HG03060 (cell line): ENCODE results near the gene TIMP1.
"Not testable (repeated sequence)": the region's sequence is repeated elsewhere in the genome, so short reads cannot be mapped to it uniquely, and the experiment has no call there.

Experiments
- ATAC-seq: cut with Tn5 transposase; IDR thresholded peaks from one replicate; pipeline ENCODE4 v1.9.1; 2021; ENCODE audit warnings: low read depth, moderate number of reproducible peaks; ENCODE audit not compliant: unreplicated experiment

TIMP1 gene

DNA sequence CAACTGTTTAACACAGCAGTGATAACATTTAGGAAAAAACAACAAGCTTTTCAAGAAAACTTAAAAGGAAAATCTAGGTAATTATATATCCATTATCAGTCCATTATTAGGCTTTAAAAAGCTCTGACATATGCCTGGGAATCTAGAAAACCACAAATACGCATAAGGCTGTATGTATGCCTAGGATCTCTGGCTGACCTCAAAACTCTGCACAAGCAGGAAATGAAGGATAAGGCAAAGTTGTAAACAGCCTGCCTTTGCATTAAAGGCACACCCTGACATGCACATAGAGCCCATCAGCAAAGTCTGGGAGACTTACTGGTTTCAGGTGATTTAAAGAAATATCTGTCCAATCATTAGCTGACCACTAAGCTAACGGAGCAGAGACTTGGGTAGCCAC lies 14.0 kb downstream of the TIMP1 start:
- ATAC-seq: no peak

DNA sequence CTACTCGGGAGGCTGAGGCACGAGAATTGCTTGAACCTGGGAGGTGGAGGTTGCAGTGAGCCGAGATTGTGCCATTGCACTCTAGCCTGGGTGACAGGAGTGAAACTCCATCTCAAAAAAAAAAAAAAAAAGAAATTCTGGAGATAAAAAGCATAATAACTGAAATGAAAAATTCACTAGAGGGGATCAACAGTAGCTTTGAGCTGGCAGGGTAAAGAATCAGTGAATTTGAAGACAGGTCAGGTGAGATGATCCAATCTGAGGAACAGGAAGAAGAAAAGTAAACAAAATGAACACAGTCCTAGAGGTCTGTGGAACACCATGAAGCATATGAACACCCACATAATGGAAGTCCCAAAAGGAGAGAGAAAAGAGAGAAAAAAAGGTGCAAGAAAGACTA lies 15.0 kb downstream of the TIMP1 start:
- no peak for ATAC-seq

DNA sequence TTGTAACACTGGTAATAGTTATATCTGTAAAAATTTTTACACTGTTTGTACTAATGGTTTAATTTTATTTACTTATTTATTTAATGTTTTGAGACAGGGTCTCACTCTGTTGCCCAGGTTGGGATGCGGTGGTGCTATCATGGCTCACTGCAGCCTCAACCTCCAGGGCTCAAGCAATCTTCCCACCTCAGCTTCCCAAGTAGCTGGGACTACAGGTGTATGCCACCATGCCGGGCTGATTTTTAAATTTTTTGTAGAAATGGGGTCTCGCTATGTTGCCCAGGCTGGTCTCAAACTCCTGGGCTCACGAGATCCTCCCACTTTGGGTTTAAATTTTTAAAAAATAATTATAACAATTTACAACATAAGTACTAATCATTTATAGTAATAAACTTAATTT lies 20.9 kb downstream of the TIMP1 start:
- ATAC-seq: not testable (repeated sequence)

DNA sequence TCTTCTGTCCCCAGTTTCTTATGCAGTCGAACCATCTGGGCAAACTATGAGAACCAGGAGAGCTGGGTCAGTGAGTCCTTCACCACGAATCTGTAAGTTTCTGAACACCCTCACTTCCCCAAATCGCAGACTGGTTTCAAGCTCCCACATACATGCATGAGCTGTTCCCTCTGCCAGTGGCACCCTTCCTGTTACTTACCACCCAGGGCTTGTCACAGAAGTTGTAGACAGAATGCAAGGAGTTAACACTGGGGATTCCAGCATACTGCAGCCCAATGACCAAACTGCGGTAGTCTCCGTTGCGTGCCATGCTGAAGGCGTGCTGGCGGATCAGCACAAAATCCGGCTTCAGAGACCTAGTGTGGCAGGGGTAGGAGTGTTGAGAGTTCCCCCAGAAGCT lies 22.8 kb downstream of the TIMP1 start:
- no peak for ATAC-seq

DNA sequence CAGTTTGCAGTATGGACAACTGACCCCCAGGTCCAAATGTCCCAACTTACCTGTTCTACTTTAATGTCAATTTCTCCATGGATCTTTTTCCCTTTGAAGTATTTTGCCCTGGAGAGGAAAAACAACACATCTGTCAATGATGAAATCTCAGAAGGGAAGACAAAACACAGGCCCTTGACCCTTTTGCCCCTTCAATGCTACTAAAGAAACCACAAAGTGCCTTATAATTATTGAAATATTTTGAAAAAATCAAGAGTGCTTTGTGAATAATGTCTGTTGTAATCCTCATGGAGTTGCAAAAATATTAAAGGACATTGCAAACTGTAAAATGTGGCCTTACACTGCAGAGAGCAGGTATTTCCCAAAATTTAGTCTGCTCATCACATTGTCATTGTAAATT lies 24.9 kb downstream of the TIMP1 start:
- ATAC-seq: no peak

DNA sequence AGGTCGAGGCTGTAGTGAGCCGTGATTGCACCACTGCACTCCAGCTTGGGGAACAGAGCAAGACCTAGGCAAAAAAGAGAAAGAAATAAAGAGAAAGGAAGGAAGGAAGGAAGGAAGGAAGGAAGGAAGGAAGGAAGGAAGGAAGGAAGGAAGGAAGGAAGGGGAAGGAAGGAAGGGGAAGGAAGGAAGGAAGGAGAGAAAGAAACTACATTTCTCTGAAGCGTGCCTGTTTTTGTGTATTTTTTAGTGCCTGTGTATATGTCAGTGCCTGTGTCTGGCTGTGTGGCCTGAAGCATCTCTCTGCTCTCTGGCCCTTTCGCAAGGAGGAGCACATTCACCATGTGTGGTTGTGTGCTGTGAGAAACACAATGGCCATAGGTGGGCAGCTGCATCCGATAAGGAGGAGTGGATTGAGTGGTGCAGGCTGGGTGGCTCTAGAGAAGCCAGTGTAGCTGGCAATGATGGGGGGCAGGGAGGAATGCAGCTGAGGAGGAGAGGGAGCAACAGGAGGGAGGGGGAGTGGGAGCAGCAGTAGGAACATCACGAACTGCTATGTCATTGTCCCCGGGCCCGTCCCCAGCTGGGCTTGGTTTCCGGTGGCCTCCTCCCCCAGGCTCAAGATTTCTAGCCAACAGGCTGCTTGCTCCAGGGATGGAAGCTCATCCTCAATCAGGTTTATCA lies 26.0 kb downstream of the TIMP1 start:
- no peak for ATAC-seq

DNA sequence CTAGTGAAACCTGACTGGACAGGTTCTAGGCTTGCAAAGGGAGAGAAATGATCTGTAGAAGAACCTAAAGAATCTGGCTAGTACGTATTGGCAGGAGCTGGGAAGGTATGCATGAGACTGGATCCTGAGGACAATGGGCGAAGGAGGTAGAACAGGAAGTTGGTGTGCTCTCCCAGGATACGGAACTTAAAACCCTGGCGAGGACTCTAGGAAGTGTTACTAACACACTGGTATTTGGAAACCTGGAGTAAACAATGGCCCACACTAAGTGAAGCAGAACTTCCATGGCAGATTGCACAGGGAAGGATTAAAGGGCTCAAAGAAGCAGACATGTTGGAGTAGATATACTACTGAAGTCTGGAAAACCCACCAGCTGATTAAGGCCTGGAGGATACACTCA lies 28.3 kb downstream of the TIMP1 start:
- ATAC-seq: no peak

DNA sequence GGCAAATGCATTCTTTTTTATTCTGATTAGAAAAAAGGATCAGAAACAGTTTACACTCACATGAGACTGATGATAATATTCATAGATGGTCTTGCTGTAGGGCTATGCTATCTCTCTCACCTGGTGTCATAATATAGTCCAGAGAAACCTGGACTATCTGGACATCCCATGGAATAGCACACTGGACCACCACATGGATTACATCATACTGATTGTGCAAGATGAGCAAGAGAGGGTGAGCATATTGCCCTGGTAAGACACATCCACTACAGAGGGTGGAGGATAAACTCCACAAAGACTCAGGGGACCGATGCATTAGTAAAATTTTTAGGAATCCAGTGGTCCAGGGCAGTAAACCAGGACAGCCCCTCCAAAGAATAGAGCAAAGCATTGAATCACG lies 29.3 kb downstream of the TIMP1 start:
- no peak for ATAC-seq

DNA sequence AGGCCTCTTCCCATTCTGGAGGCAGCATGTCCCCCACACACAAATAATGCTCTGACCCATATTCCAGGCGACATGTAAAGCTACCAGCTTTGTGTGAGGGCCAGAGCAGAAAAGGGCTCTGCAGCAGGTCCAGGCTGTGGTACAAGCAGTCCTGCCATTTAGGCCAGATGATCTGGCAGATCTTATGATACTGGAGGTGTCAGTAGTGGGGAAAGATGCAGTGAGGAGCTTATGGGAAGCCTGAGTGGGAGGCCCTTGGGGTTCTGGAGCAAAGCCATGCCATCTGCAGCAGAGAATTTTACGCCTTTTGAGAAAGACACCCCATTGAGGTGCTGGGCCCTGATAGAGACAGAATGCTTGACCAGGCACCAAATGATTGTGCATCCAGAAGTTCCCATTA lies 29.7 kb downstream of the TIMP1 start:
- ATAC-seq: no peak

DNA sequence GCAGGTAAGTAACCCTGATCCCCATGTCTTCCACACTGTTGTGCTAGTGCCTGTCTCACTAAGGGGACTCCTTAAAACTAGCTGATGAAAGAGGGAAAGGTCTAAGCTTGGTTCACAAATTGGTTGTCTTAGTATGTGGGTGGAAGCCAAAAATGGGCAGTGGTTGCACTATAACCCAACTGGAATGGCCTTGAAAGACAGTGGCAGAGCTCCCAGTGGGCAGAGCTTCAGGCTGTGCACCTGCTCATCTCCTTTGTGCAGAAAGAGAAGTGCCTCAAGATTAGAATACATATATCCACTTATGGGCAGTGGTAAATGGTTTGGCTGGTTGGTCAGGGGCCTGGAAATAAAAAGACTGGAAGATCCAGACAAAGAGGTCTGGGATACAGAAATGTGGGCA lies 30.2 kb downstream of the TIMP1 start:
- ATAC-seq: no peak

DNA sequence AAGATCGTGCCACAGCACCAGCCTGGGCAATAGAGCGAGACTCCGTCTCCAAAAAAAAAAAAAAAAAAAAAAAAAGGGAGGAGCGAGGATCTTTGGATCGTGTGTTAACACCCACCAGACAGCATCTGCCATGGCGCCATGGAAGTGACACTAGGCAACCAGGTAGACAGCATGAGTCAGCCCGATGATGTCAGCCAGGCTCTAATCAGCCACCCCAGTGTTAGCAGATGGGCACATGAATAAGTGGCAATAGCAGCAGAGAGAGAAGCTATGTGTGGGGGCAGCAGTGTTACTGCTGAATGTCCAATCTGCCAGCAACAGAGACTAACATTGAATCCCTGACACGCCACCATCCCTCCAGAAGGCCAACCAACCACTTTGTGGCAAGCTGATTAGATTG lies 30.8 kb downstream of the TIMP1 start:
- ATAC-seq: no peak

DNA sequence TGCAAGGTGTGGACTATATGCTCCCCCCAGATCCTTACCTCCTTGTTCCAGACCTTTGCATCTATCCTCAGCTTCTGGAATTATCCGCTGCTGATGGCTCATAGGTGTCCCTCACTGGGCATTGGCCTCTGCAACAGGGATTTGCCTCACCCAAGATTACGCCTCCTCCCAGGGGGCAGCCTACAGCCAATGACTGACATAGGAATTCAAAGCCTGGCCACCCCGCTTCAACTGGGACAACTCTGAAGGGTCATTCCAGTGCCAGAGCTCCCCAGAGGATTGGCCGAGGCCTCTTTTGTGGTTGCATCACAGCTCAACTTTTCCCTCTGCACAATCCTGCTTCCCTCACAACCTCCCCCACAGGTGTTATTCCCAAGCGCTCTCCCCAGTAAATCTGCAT lies 32.4 kb downstream of the TIMP1 start:
- no peak for ATAC-seq

DNA sequence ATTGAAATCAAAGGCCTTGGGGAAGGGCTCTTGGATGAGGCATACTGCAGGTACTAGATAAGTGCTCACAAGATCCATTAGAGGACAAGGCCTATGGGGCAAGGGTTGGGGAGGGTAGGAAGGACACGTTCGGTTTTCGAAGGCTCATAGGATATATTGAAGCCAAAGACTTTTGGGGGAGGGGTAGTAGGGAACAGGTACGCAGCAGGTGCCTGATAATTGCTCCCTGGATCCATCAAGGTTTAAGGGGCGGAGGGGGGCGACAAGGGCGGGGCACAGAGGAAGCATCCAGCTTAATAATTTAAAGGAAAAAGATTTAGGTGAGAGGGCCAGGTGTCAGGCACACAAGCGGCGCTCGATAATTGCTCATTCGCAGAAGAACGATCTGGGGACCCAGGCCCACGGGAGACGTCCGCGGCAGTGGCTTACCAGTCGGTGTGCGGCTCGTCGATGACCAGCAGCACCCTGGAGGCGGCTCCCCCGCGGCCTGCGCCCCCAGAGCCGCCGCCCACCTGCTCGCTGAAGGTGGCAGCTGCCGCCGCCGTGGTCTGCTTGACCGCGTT lies 36.8 kb downstream of the TIMP1 start:
- ATAC-seq: no peak

DNA sequence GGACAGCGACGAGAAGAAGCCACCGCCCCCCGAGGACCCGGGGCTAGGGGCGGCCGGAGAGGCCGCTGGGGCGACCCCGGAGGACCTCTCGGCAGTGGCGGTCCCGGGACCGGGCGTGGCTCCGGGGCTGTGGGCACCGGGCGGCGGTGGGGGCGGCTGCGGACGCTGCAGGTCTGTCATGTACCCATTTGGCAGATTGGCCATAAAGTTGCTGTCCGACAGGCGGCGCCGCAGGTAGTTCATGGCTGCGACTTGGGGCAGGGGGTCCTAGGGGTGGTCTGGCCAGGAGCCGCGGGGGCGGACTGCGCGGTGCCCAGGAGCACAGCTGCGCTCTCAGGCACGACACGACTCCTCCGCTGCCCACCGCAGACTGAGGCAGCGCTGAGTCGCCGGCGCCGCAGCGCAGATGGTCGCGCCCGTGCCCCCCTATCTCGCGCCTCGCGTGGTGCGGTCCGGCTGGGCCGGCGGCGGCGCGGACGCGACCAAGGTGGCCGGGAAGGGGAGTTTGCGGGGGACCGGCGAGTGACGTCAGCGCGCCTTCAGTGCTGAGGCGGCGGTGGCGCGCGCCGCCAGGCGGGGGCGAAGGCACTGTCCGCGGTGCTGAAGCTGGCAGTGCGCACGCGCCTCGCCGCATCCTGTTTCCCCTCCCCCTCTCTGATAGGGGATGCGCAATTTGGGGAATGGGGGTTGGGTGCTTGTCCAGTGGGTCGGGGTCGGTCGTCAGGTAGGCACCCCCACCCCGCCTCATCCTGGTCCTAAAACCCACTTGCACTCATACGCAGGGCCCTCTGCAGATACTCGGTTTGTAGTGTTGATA lies 37.5 kb downstream of the TIMP1 start, which contains the start of gene SYN1:
SYN1 (minus strand) TSS at position 372 of the 817 bp plus-strand sequence; CDS start at position 243, 129 bp downstream.
- ATAC-seq: no peak

DNA sequence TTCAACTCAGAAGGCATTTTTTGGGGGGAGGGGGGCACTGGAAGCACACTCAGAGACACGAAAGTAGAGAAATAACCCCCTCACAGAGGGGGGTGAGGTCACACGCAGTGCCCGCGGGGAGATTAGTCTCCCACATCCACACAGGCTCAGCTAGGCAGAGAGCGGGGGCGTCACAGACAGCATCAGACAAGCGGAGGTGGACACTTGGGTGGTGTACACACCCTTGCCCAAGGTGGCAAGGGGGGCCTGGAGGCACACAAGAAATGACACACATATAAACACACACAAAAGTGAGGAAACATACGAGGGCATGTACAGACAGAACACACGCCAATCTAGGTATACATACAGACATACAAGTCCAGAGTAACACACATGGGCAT lies 38.1 kb downstream of the TIMP1 start:
- ATAC-seq: no peak

DNA sequence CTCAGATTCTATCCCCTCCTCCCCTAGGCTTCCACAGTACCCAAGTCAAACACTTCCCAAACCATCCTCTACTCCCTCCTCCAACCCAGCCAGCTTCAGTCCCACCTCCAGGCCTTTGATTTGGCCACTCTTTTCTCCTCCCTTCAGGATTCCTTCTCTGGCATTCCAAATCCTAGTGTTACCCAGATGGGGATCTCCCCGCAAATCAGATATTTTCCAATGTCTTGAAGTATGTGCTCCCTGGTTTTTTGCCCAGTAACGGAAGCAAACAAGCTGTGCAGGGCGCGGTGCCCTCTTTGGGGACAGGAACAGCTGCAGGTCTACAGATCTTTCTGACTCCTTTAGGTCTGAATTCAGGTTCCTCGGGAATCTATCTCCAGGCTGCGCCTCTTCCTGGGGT lies 39.6 kb downstream of the TIMP1 start:
- no peak for ATAC-seq

DNA sequence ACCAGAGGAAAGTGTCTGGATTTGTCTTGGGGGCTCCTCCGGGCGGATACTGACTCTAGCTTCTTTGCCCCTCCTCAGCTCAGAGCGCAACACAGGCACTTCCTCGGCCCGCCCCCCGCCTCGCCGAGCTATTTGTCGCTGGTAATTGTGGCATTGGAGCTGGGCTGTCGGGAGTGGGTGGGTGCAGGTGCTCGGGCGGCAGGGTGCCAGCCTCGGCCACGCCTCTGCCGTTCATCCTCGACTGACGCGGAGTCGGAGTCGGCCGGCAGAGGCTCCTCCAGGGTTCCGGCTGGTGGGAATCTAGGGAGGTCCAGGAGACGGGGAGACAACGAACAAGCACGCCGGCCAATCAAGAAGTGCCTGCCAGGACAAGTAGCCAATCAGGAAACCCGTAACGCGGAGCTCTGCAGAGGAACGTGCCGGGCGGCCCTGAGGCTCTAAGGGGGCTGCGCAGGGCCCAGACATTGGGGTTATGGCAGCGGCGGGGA lies 41.3 kb downstream of the TIMP1 start:
- ATAC-seq: no peak

DNA sequence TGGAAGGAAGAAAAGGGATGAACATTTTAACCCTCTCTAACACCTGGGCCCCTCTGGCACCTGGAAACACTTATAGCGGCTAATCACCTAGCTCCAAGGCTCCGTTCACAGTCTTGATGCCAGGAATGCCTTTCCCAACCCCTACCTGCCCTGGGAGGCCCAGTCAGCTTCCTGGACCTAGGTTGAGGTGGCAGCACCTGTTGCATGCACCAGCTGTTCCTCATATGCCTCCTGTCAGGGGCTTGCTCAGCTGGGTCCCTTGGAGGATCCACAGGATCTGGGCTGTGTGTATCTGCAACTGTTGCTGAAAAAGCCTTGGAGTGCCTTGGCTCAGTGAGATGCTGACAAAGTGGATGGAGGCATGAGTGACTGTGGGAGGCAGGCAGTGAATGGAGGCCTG lies 43.1 kb downstream of the TIMP1 start:
- no peak for ATAC-seq

DNA sequence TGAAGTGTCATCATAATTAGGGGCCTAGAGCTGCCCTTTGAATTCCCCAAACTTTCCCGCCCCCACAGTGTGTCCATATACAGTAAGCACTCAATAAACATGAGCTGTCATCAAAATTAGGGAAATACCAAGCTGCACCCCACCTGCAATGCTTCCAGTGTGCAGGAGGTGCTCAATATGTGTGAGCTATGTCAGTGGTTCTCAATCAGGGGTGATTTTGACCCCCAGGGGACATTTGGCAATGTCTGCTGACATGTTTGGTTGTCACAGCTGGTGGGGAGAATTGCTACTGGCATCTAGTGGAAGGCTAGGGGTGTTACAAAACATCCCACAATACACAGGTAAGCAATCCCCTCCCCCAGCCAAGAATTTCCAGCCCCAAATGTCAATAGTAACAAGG lies 46.7 kb downstream of the TIMP1 start:
- ATAC-seq: no peak

DNA sequence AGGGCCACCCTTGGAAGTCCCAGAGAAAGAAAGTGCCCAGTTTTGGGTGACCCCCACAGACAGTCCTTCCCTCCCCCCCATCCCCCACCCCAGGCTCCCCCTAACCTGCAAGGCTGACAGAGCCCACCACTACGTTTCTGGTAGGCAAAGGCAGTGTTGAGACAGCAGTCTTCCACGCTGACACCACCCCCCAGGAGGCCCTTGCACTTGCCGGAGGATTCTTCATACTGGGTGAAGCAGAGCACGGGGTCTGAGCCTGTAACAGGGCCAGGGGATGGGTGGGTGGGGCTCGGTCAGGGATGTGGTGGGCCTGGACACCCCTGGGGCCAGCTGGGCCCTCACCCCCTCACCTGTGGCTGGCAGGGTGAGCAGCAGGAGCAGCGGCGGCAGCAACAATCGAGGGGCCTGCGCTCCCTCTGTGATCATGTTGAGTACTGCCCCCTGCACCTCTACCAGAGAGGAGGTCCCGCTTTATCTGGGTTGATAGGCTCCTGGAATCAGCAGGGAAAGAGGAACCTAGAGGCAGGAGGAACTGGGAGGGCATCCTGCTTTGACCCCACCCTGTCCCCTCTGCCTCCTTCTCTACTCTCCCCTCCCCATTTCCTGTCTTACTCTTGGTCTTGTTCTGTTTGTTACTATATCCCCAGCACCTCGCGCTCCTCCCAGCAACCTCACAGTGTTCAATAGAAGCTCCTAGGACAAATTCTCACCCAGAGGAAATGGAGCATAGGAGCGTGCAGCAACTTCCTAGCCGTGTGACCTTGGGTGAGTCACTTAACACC lies 47.4 kb downstream of the TIMP1 start, which contains the start of gene CFP:
CFP (minus strand) TSS at position 512 of the 782 bp plus-strand sequence; CDS start at position 426, 86 bp downstream.
- no peak for ATAC-seq

DNA sequence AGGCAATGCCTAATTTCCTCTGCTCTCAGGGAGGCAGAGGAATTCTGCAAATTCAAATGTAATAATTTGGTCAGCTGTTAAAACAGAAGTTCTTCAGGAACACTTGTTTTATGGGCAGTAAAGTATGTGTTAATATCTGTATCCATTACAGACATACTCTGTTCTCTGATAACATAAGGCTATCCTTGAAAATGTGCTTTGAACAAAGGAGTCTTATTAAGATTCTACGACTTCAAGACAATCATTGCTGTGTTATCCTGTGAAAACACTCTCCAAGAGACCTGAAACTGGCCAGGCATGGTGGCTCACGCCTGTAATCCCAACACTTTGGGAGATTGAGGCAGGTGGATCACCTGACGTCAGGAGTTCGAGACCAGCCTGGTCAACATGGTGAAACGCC lies 49.4 kb downstream of the TIMP1 start:
- no peak for ATAC-seq
